Heart right ventricle (tissue), 16 donors: Measurements from ENCODE around the gene WDR77. TPM values are rescaled to one million over a fixed set of nuclear protein-coding genes. Genes with fewer than 3 reads are reported as not detected.

ENCODE experiments used
- ATAC-seq, 8 donors: fragments of 200-7000 bp; cut with Tn5 transposase; one replicate each; pipeline ENCODE4 v1.9.1; 2020; ENCODE audit warnings: mild to moderate bottlenecking in 8 of 8, moderate library complexity in 8 of 8, moderate number of reproducible peaks in 1 of 8
- DNase-seq, 2 donors: peaks; one replicate each; pipeline ENCODE4 v3.0.0-alpha.2; 2020
- H3K27ac ChIP-seq, 10 donors: fragments of 200-600 bp; sonication (generic) in 2 of 10; one replicate each; pipeline versions ENCODE4 v1.5.0 to v1.8.0; 2020 to 2022; ENCODE audit warnings: mild to moderate bottlenecking in 3 of 10
- H3K27me3 ChIP-seq, 7 donors: fragments of 200-600 bp; one replicate each; pipeline ENCODE4 v1.8.0; 2021 to 2022; ENCODE audit warnings: mild to moderate bottlenecking in 2 of 7
- H3K36me3 ChIP-seq, 9 donors: fragments of 200-600 bp; sonication (generic) in 1 of 9; one replicate each; pipeline versions ENCODE4 v1.5.0 to v1.8.0; 2020 to 2022; ENCODE audit warnings: mild to moderate bottlenecking in 2 of 9
- H3K4me1 ChIP-seq, 9 donors: fragments of 200-600 bp; sonication (generic) in 1 of 9; one replicate each; pipeline versions ENCODE4 v1.5.0 to v1.8.0; 2020 to 2022; ENCODE audit warnings: mild to moderate bottlenecking in 4 of 9
- H3K4me3 ChIP-seq, 10 donors: fragments of 200-600 bp; sonication (generic) in 2 of 10; one replicate each; pipeline versions ENCODE4 v1.5.0 to v1.8.0; 2020 to 2022; ENCODE audit warnings: mild to moderate bottlenecking in 7 of 10, moderate library complexity in 2 of 10
- H3K9me3 ChIP-seq, 11 donors: fragments of 200-600 bp in 10 of 11; sonication (generic) in 2 of 11; one replicate each; pipeline versions ENCODE4 v1.5.0 to v1.8.0; 2013 to 2022; ENCODE audit warnings: mild to moderate bottlenecking in 2 of 11, control low read depth in 1 of 11, moderate library complexity in 1 of 11
- CTCF ChIP-seq, 9 donors: fragments of 200-600 bp; sonication (generic) in 2 of 9; IDR thresholded peaks; one replicate each; pipeline versions ENCODE4 v1.5.0 to v1.8.0; 2021 to 2022; ENCODE audit warnings: antibody characterized with exemption in 9 of 9, mild to moderate bottlenecking in 5 of 9, moderate library complexity in 1 of 9
- WGBS, 2 donors: extraction: QIAGEN DNeasy Blood & Tissue Kit; methylation state at CpG; one replicate each; pipeline ENCODE4 v1.1.7; 2013; ENCODE audit warnings: inconsistent platforms in 1 of 2; 5-methylcytosine and 5-hydroxymethylcytosine counted together
- intact Hi-C, 10 donors: fragments of 100-400 bp; cut with DNase I; formaldehyde crosslinking; loops; one replicate each; pipeline versions ENCODE4 v1.11.1 to v1.14.2; 2022
- polyA plus RNA-seq, 2 donors: library from polyadenylated mRNA; stranded (reverse); fragments of 200-250 nt; gene quantifications; one replicate each; pipeline ENCODE4 v1.2.3, GENCODE V29; 2013
- total RNA-seq, 10 donors: library from RNA; stranded (reverse); fragmentation: NEBNext Ultra II Directional in 3 of 10; extraction: Animal tissue kit (Norgen Biotek cat#: 25700) in 3 of 10; gene quantifications; one replicate each; pipeline versions ENCODE4 v1.2.1 to v1.2.4, GENCODE V29; 2021 to 2023
- donor health status: Arrhythmogenic right ventricular cardiomyopathy.
- donor health status: ischemic (EF 13 %, LVEDD 7.1; RV severe dilation, severe dysfunction).
- donor health status: healthy with polysubstance abuse.
- donor health status: DM: no; HTN: yes; CAD: no.
- donor health status: DM: no; HTN: no; CAD: no.
- donor health status: ischemic (EF 25% LVEDD 6.9; RV normal size, moderate dysfunction).
- donor health status: ischemic (EF 25% LVEDD 5.7; RV mildly dilated, moderate dysfunction).
- donor health status: healthy.
- donor health status: DM: yes; HTN: yes; CAD: no.
- donor health status: Ischemic cardiomyopathy.
- donor health status: ischemic (EF 35%, LVEDD 5.7; RV mildly dilated, moderate dysfunction).
- donor health status: nonischemic (EF 11% LVEDD 7.7; RV severe dilation, severe dysfunction).
- donor health status: DM: yes; HTN: yes; CAD: no.
- donor health status: PGD.
- donor health status: ischemic (EF 29% LVEDD 5.4; RV normal size, mild dysfunction).
- donor health status: nonischemic (EF 23%, LVEDD 6.1; RV moderate dilation, normal function).

The WDR77 gene
- total and polyA plus RNA-seq, 12 donors = 21.4 to 55.8 (median 35.3) TPM

- Histone ChIP-seq H3K27ac (no peak overlapping the region), H3K4me3 (no peak overlapping the region), H3K4me1 (peaks cover 0 to 66% (median 51%) of the 10 kb centered on the region in 9 donors), H3K9me3 (no peaks in the 10 kb centered on the region), H3K27me3 (no peaks in the 10 kb centered on the region), H3K36me3 (peaks cover 3 to 92% (median 56%) of the 10 kb centered on the region in 9 donors)
- 64 to 68% methylated on average over 5 of the region's 5 CpGs for WGBS, 2 donors
- ATAC-seq = no peak
- DNase-seq = no peak
- intact Hi-C loops = no loop called here
- TF ChIP-seq CTCF (IDR thresholded peaks at IDR 0.05) = no peak
Measured at GRCh38 chr1:111454859-111455641, 6.0 kb upstream of the WDR77 start.

GRCh38 chr1:111453706-111454105 is 4.7 kb upstream of the WDR77 start:
- Histone ChIP-seq H3K27ac (peak overlapping the region in 1 of 10 donors; percentile 32), H3K9me3 (no peaks in the 10 kb centered on the region), H3K36me3 (peaks cover 3 to 79% (median 43%) of the 10 kb centered on the region in 9 donors), H3K27me3 (no peaks in the 10 kb centered on the region), H3K4me1 (peaks cover 0 to 68% (median 53%) of the 10 kb centered on the region in 9 donors), H3K4me3 (no peak overlapping the region)
- no peak for TF ChIP-seq CTCF (IDR thresholded peaks at IDR 0.05)
- 65 to 76% methylated on average over 3 of the region's 3 CpGs for WGBS, 2 donors
- no peak for ATAC-seq
- DNase-seq = no peak
- intact Hi-C loops = no loop called here

GRCh38 chr1:111452581-111452980 is 3.5 kb upstream of the WDR77 start:
- Histone ChIP-seq H3K36me3 (peaks cover 2 to 68% (median 32%) of the 10 kb centered on the region in 9 donors), H3K27me3 (no peaks in the 10 kb centered on the region), H3K4me3 (no peak overlapping the region), H3K4me1 (peaks cover 0 to 73% (median 61%) of the 10 kb centered on the region in 9 donors), H3K27ac (no peak overlapping the region), H3K9me3 (no peaks in the 10 kb centered on the region)
- no peak for TF ChIP-seq CTCF (IDR thresholded peaks at IDR 0.05)
- DNase-seq = no peak
- WGBS, 2 donors = 69% methylated on average over 3 of the region's 3 CpGs
- ATAC-seq = no peak
- intact Hi-C loops = no loop called here

GRCh38 chr1:111450185-111450584 is 1.1 kb upstream of the WDR77 start:
- Histone ChIP-seq H3K4me3 (peak overlapping the region; percentile 61 to 89 (median 80)), H3K9me3 (no peaks in the 10 kb centered on the region), H3K27ac (peak overlapping the region in 9 of 10 donors; percentile 80 to 97 (median 90)), H3K36me3 (peaks cover 0 to 68% (median 22%) of the 10 kb centered on the region in 9 donors), H3K4me1 (peaks cover 0 to 71% (median 66%) of the 10 kb centered on the region in 9 donors), H3K27me3 (no peaks in the 10 kb centered on the region)
- intact Hi-C loops = no loop called here
- no peak for TF ChIP-seq CTCF (IDR thresholded peaks at IDR 0.05)
- ATAC-seq = no peak
- no peak for DNase-seq
- WGBS, 2 donors = 44 to 46% methylated on average over 3 of the region's 3 CpGs
